ENCODE measurements around the gene DCHS2. TPM values are rescaled to one million over a fixed set of nuclear protein-coding genes. Genes with fewer than 3 reads are reported as not detected.

The DCHS2 gene
- total and polyA plus RNA-seq, 2 experiments from 2014 or later: 0.12 to 1.7 TPM

DNA sequence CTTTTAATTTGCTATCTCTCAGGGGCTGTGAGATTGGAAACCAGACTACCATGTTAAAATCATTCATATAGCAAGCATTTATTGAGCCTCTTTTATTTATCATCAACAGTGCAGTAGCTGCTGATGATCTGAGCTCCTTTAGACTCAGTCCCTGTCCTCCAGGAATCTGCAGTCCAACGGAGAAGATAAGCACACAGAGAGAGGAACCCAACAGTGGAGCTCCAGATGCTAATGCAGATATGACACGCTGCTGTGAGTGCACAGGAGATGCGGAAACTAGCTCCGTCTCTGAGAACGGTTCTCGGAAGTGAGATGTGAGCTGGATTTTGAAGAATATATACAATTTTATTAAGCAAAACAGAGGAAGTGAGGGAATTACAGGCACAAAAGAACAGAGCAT lies 35.4 kb downstream of the DCHS2 start:
- H3K79me2 ChIP-seq: no peaks in the 10 kb centered on the region
- H3K4me1 ChIP-seq (ENCODE audit: insufficient read depth): no peaks in the 10 kb centered on the region
- no peak overlapping the region for H3K4me2 ChIP-seq
- H3K36me3 ChIP-seq (replicated peaks; ENCODE audit: insufficient read depth, low read depth): no peaks in the 10 kb centered on the region
- no peak overlapping the region for H3K27ac ChIP-seq
- peaks cover 8% of the 10 kb centered on the region for H3K27me3 ChIP-seq
- DNase-seq (ENCODE audit: low spot score): no peak
- H3K9me3 ChIP-seq (ENCODE audit: low read depth): no peaks in the 10 kb centered on the region
- no peaks in the 10 kb centered on the region for H4K20me1 ChIP-seq (ENCODE audit: insufficient read depth, poor library complexity, severe bottlenecking)
- H2AFZ ChIP-seq: no peak overlapping the region
- no peaks in the 10 kb centered on the region for H3K9me2 ChIP-seq (replicated peaks; ENCODE audit: insufficient read depth)
- 85% methylated on average over 6 of the region's 6 CpGs for WGBS (ENCODE audit: low lambda C conversion rate, missing lambda C conversion rate)
- no peak overlapping the region for H3K4me3 ChIP-seq
- no peak for TF ChIP-seq EZH2phosphoT487 (IDR thresholded peaks at IDR 0.05; ENCODE audit: low read depth, severe bottlenecking, unreplicated experiment)
- no peak for TF ChIP-seq CTCF (IDR thresholded peaks at IDR 0.05; ENCODE audit: poor library complexity)
- TF ChIP-seq EZH2 (IDR thresholded peaks at IDR 0.05; ENCODE audit: borderline replicate concordance): no peak

DNA sequence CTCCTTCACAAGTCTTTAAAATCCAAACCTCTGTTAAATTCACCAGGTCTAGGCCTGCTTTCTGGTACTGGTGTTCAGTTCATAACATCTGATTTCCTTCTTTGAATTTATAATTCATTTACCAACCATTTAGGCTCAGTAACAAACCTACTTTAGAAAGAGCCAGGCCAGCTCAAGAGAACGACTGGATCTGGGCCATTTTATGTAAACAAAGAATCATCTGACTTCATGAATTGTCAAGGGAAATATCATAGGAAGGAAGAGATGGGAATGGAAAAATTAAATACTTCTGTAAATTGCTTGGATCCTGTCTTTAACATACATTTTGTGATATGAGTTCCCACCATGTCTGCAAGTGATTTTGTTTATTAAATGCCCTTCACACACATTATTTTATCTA lies 36.5 kb downstream of the DCHS2 start:
- Histone ChIP-seq H3K79me2 (no peaks in the 10 kb centered on the region), H3K9me2 (replicated peaks; ENCODE audit: insufficient read depth) (no peaks in the 10 kb centered on the region), H3K4me1 (ENCODE audit: insufficient read depth) (no peaks in the 10 kb centered on the region), H3K4me3 (no peak overlapping the region), H3K4me2 (no peak overlapping the region), H3K9me3 (ENCODE audit: low read depth) (no peaks in the 10 kb centered on the region), H2AFZ (no peak overlapping the region), H4K20me1 (ENCODE audit: insufficient read depth, poor library complexity, severe bottlenecking) (no peaks in the 10 kb centered on the region), H3K27me3 (peaks cover 8% of the 10 kb centered on the region), H3K36me3 (replicated peaks; ENCODE audit: insufficient read depth, low read depth) (no peaks in the 10 kb centered on the region), H3K27ac (no peak overlapping the region)
- 20% methylated on average over 1 of the region's 1 CpG for WGBS (ENCODE audit: low lambda C conversion rate, missing lambda C conversion rate)
- TF ChIP-seq EZH2phosphoT487 (IDR thresholded peaks at IDR 0.05; ENCODE audit: low read depth, severe bottlenecking, unreplicated experiment) (no peak), CTCF (IDR thresholded peaks at IDR 0.05; ENCODE audit: poor library complexity) (no peak), EZH2 (IDR thresholded peaks at IDR 0.05; ENCODE audit: borderline replicate concordance) (no peak)
- DNase-seq (ENCODE audit: low spot score): no peak

- Histone ChIP-seq H3K9me2 (replicated peaks; ENCODE audit: insufficient read depth) (no peaks in the 10 kb centered on the region), H3K4me3 (no peak overlapping the region), H3K79me2 (no peaks in the 10 kb centered on the region), H2AFZ (no peak overlapping the region), H3K4me2 (no peak overlapping the region), H3K9me3 (ENCODE audit: low read depth) (no peaks in the 10 kb centered on the region), H3K27ac (no peak overlapping the region), H3K36me3 (replicated peaks; ENCODE audit: insufficient read depth, low read depth) (no peaks in the 10 kb centered on the region), H3K27me3 (peaks cover 8% of the 10 kb centered on the region), H4K20me1 (ENCODE audit: insufficient read depth, poor library complexity, severe bottlenecking) (no peaks in the 10 kb centered on the region), H3K4me1 (ENCODE audit: insufficient read depth) (no peaks in the 10 kb centered on the region)
- no peak for DNase-seq (ENCODE audit: low spot score)
- TF ChIP-seq CTCF (IDR thresholded peaks at IDR 0.05; ENCODE audit: poor library complexity): no peak
- TF ChIP-seq EZH2phosphoT487 (IDR thresholded peaks at IDR 0.05; ENCODE audit: low read depth, severe bottlenecking, unreplicated experiment): no peak
- TF ChIP-seq EZH2 (IDR thresholded peaks at IDR 0.05; ENCODE audit: borderline replicate concordance): no peak
Observed at GRCh38 chr4:154454710-154455109, 36.9 kb downstream of the DCHS2 start.

DNA sequence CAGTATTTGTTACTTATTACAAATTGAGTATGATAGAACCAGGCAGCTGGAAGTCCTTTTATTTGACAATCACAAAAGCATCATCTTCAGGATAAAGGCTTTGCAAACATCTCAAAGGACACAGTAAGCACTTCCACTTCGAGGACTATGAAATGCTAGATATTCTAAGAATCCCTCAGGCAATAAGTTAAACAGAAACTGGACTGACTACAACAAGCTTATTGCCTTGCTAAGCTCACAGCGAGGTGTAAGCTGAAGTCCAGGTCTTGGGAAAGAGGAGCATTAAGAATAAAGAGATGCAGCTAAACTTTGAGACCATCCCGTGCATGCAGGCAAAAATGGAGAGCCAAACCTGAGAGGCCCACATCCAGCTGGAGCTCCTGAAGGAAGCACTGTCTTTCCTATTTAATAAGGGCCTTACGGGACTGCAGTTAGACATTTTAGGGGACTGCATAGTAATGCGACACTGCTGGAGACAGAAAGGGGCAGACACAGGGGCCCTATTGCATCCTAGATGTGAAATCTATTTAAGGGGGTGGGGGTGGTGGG lies 38.7 kb downstream of the DCHS2 start:
- TF ChIP-seq EZH2phosphoT487 (IDR thresholded peaks at IDR 0.05; ENCODE audit: low read depth, severe bottlenecking, unreplicated experiment) (no peak), EZH2 (IDR thresholded peaks at IDR 0.05; ENCODE audit: borderline replicate concordance) (no peak), CTCF (IDR thresholded peaks at IDR 0.05; ENCODE audit: poor library complexity) (no peak)
- Histone ChIP-seq H3K27ac (no peak overlapping the region), H3K9me2 (replicated peaks; ENCODE audit: insufficient read depth) (no peaks in the 10 kb centered on the region), H3K9me3 (ENCODE audit: low read depth) (no peaks in the 10 kb centered on the region), H3K4me2 (no peak overlapping the region), H4K20me1 (ENCODE audit: insufficient read depth, poor library complexity, severe bottlenecking) (no peaks in the 10 kb centered on the region), H3K36me3 (replicated peaks; ENCODE audit: insufficient read depth, low read depth) (no peaks in the 10 kb centered on the region), H3K4me1 (ENCODE audit: insufficient read depth) (no peaks in the 10 kb centered on the region), H3K27me3 (no peaks in the 10 kb centered on the region), H3K79me2 (no peaks in the 10 kb centered on the region), H3K4me3 (no peak overlapping the region), H2AFZ (no peak overlapping the region)
- DNase-seq (ENCODE audit: low spot score): no peak
- WGBS (ENCODE audit: low lambda C conversion rate, missing lambda C conversion rate): 64% methylated on average over 5 of the region's 5 CpGs
